MM.1S (cell line): ENCODE results near the gene RAB43.

Experiments
- DNase-seq: peaks from one replicate; pipeline ENCODE4 v3.0.0-alpha.2; 2015
- H2AFZ ChIP-seq: fragments of 300-600 bp; sonication (generic); 2 replicates; pipeline ENCODE4 v1.6.0; 2016; ENCODE audit warnings: antibody characterized with exemption, low read length
- H3F3A ChIP-seq: fragments of 300-600 bp; sonication (generic); 2 replicates; pipeline ENCODE4 v1.6.1; 2016; ENCODE audit warnings: mild to moderate bottlenecking, antibody characterized with exemption, low read length, moderate library complexity, mixed read lengths; ENCODE audit not compliant: insufficient read depth
- H3K27ac ChIP-seq: fragments of 300-600 bp; sonication (generic); 2 replicates; pipeline ENCODE4 v1.5.1; 2016; ENCODE audit warnings: mild to moderate bottlenecking, low read length
- H3K27me3 ChIP-seq: fragments of 300-600 bp; sonication (generic); replicated peaks from 2 replicates; pipeline ENCODE4 v1.6.0; 2016; ENCODE audit warnings: low read length; ENCODE audit not compliant: insufficient read depth
- H3K36me3 ChIP-seq: fragments of 300-600 bp; sonication (generic); replicated peaks from 2 replicates; pipeline ENCODE4 v1.6.1; 2016; ENCODE audit warnings: mild to moderate bottlenecking, low read length, mixed read lengths; ENCODE audit not compliant: insufficient read depth
- H3K4me1 ChIP-seq: fragments of 300-600 bp; sonication (generic); 2 replicates; pipeline ENCODE4 v1.6.1; 2016; ENCODE audit warnings: low read length, mixed read lengths
- H3K4me2 ChIP-seq: fragments of 300-600 bp; sonication (generic); 2 replicates; pipeline ENCODE4 v1.6.0; 2016; ENCODE audit warnings: low read depth, low read length
- H3K4me3 ChIP-seq: fragments of 300-600 bp; sonication (generic); 2 replicates; pipeline ENCODE4 v1.5.1; 2016; ENCODE audit warnings: low read length, mixed read lengths
- H3K79me2 ChIP-seq: fragments of 300-600 bp; sonication (generic); 2 replicates; pipeline ENCODE4 v1.6.1; 2016; ENCODE audit warnings: mixed run types, low read length, mixed read lengths
- H3K9ac ChIP-seq: fragments of 300-600 bp; sonication (generic); 2 replicates; pipeline ENCODE4 v1.6.1; 2016; ENCODE audit warnings: low read length, mixed read lengths
- H3K9me2 ChIP-seq: fragments of 300-600 bp; sonication (generic); replicated peaks from 2 replicates; pipeline ENCODE4 v1.6.1; 2016; ENCODE audit warnings: mild to moderate bottlenecking, low read length, mixed read lengths; ENCODE audit not compliant: insufficient read depth
- H3K9me3 ChIP-seq: fragments of 300-600 bp; sonication (generic); replicated peaks from 2 replicates; pipeline ENCODE4 v1.6.1; 2016; ENCODE audit warnings: mild to moderate bottlenecking, low read length, mixed read lengths; ENCODE audit not compliant: insufficient read depth
- H4K20me1 ChIP-seq: fragments of 300-600 bp; sonication (generic); 2 replicates; pipeline ENCODE4 v1.6.1; 2016; ENCODE audit warnings: mild to moderate bottlenecking, low read length, moderate library complexity, mixed read lengths; ENCODE audit not compliant: insufficient read depth
- EZH2 ChIP-seq: fragments of 300-600 bp; sonication (generic); optimal IDR thresholded peaks from 2 replicates; pipeline ENCODE3; 2017; ENCODE audit warnings: low read depth, mild to moderate bottlenecking, antibody characterized with exemption, low read length, mixed read lengths
- EZH2phosphoT487 ChIP-seq: fragments of 300-600 bp; sonication (generic); IDR thresholded peaks from 2 replicates; pipeline ENCODE4 v1.6.1; 2018; ENCODE audit warnings: antibody characterized with exemption, low read length
- TF ChIP-seq, protein P1 (sequence below): fragments of 300-600 bp; sonication (generic); IDR thresholded peaks from 2 replicates; pipeline ENCODE4 v1.5.1; 2016; ENCODE audit warnings: antibody characterized with exemption, low read length, mixed read lengths

The RAB43 gene

GRCh38 chr3:129105862-129106261 is 15.7 kb downstream of the RAB43 start:
- no peaks in the 10 kb centered on the region for H3K9me3 ChIP-seq
- no peaks in the 10 kb centered on the region for H3K9me2 ChIP-seq
- H2AFZ ChIP-seq = no peak overlapping the region
- H3K79me2 ChIP-seq = peaks cover 82% of the 10 kb centered on the region
- peak overlapping the region; percentile 93 for H3K27ac ChIP-seq
- H3K36me3 ChIP-seq = no peaks in the 10 kb centered on the region; the same call in 1 of the 2 replicates
- peaks cover 39% of the 10 kb centered on the region for H3F3A ChIP-seq
- DNase-seq = no peak
- no peaks in the 10 kb centered on the region for H4K20me1 ChIP-seq
- H3K4me1 ChIP-seq = peaks cover 61% of the 10 kb centered on the region
- no peak overlapping the region for H3K4me3 ChIP-seq
- TF ChIP-seq EZH2 (no peak), EZH2phosphoT487 (no peak)
- TF ChIP-seq, protein P1, sequence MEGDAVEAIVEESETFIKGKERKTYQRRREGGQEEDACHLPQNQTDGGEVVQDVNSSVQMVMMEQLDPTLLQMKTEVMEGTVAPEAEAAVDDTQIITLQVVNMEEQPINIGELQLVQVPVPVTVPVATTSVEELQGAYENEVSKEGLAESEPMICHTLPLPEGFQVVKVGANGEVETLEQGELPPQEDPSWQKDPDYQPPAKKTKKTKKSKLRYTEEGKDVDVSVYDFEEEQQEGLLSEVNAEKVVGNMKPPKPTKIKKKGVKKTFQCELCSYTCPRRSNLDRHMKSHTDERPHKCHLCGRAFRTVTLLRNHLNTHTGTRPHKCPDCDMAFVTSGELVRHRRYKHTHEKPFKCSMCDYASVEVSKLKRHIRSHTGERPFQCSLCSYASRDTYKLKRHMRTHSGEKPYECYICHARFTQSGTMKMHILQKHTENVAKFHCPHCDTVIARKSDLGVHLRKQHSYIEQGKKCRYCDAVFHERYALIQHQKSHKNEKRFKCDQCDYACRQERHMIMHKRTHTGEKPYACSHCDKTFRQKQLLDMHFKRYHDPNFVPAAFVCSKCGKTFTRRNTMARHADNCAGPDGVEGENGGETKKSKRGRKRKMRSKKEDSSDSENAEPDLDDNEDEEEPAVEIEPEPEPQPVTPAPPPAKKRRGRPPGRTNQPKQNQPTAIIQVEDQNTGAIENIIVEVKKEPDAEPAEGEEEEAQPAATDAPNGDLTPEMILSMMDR = no peak
- no peaks in the 10 kb centered on the region for H3K27me3 ChIP-seq
- peak overlapping the region; percentile 35 for H3K9ac ChIP-seq
- H3K4me2 ChIP-seq = peak overlapping the region; percentile 77; the same call in 1 of the 2 replicates

- peak overlapping the region; percentile 93 for H3K27ac ChIP-seq
- DNase-seq = peak; percentile 78
- no peaks in the 10 kb centered on the region for H4K20me1 ChIP-seq
- H3F3A ChIP-seq = peaks cover 39% of the 10 kb centered on the region
- peak overlapping the region; percentile 77 for H3K4me2 ChIP-seq
- H3K36me3 ChIP-seq = no peaks in the 10 kb centered on the region; the same call in 1 of the 2 replicates
- peaks cover 61% of the 10 kb centered on the region for H3K4me1 ChIP-seq
- no peaks in the 10 kb centered on the region for H3K9me2 ChIP-seq
- peak overlapping the region; percentile 31 for H3K4me3 ChIP-seq
- H3K9me3 ChIP-seq = no peaks in the 10 kb centered on the region
- TF ChIP-seq, protein P1 = no peak
- TF ChIP-seq EZH2phosphoT487 (no peak), EZH2 (no peak)
- H2AFZ ChIP-seq = no peak overlapping the region
- peak overlapping the region; percentile 69 for H3K9ac ChIP-seq
- H3K79me2 ChIP-seq = peaks cover 82% of the 10 kb centered on the region
- no peaks in the 10 kb centered on the region for H3K27me3 ChIP-seq
These were observed 17.0 kb downstream of the RAB43 start for GRCh38 chr3:129104498-129105079.

GRCh38 chr3:129104051-129104450 is 17.6 kb downstream of the RAB43 start:
- Histone ChIP-seq H3K4me2 (peak overlapping the region; percentile 77), H3K79me2 (peaks cover 84% of the 10 kb centered on the region), H4K20me1 (no peaks in the 10 kb centered on the region), H3K4me1 (peaks cover 61% of the 10 kb centered on the region), H3K27me3 (no peaks in the 10 kb centered on the region), H3K9ac (peak overlapping the region; percentile 69), H3K9me3 (no peaks in the 10 kb centered on the region), H3K9me2 (no peaks in the 10 kb centered on the region), H3K36me3 (no peaks in the 10 kb centered on the region; the same call in 1 of the 2 replicates), H3K4me3 (peak overlapping the region; percentile 31; the same call in 1 of the 2 replicates), H2AFZ (no peak overlapping the region), H3K27ac (peak overlapping the region; percentile 93), H3F3A (peaks cover 39% of the 10 kb centered on the region)
- TF ChIP-seq EZH2phosphoT487 (no peak), EZH2 (no peak)
- TF ChIP-seq, protein P1 = no peak
- DNase-seq = peak; percentile 96
